HepG2 (cell line): ENCODE data around the gene KDM2B. TPM values are rescaled to one million over a fixed set of nuclear protein-coding genes. Genes with fewer than 3 reads are reported as not detected.

Experiments
- ARID4A ChIP-seq: sonication (generic); formaldehyde crosslinking; IDR thresholded peaks from 2 replicates; pipeline ENCODE4 v1.5.0; 2020; ENCODE audit warnings: mild to moderate bottlenecking, missing genetic modification reagents, borderline replicate concordance
- CCAR2 ChIP-seq: fragments of 200-400 bp; formaldehyde crosslinking; optimal IDR thresholded peaks from 2 replicates; pipeline ENCODE3; 2018; ENCODE audit warnings: low read depth, mild to moderate bottlenecking, low read length, moderate library complexity
- CREB1 ChIP-seq, 2 experiments: fragments of 450-650 bp in 1 of 2; IDR thresholded peaks; 2 replicates each; pipeline ENCODE4 v1.6.1; 2016 to 2017; ENCODE audit warnings: control low read depth in 1 of 2, mild to moderate bottlenecking in 1 of 2, missing compliant biosample characterization in 1 of 2, missing genetic modification characterization in 1 of 2
- KMT2B ChIP-seq: IDR thresholded peaks from 2 replicates; pipeline ENCODE4 v1.6.1; 2016; ENCODE audit warnings: missing genetic modification reagents, missing compliant biosample characterization
- MYNN ChIP-seq: sonication (generic); formaldehyde crosslinking; IDR thresholded peaks from 2 replicates; pipeline ENCODE4 v1.4.0; 2020; ENCODE audit warnings: mild to moderate bottlenecking, low read depth, missing genetic modification reagents
- PHB2 ChIP-seq: fragments of 450-650 bp; IDR thresholded peaks from 2 replicates; pipeline ENCODE4 v1.6.1; 2018; ENCODE audit not compliant: partially characterized antibody
- POLR2AphosphoS5 ChIP-seq: IDR thresholded peaks from 2 replicates; pipeline ENCODE4 v1.6.1; 2012; ENCODE audit warnings: low read depth, low read length
- PRPF4 ChIP-seq: fragments of 200-400 bp; formaldehyde crosslinking; IDR thresholded peaks from 2 replicates; pipeline ENCODE4 v1.6.1; 2016; ENCODE audit warnings: low read length, low read depth; ENCODE audit not compliant: poor library complexity, severe bottlenecking
- TRAFD1 ChIP-seq: sonication (generic); formaldehyde crosslinking; IDR thresholded peaks from 2 replicates; pipeline ENCODE4 v1.5.1; 2020; ENCODE audit warnings: missing genetic modification reagents, mild to moderate bottlenecking, borderline replicate concordance
- ZNF3 ChIP-seq: IDR thresholded peaks from 2 replicates; pipeline ENCODE4 v1.7.0; 2017; ENCODE audit warnings: inconsistent platforms
- ZNF597 ChIP-seq: sonication (generic); formaldehyde crosslinking; IDR thresholded peaks from 2 replicates; pipeline ENCODE4 v1.5.0; 2020; ENCODE audit warnings: missing genetic modification reagents
- ZNF883 ChIP-seq: sonication (generic); formaldehyde crosslinking; IDR thresholded peaks from 2 replicates; pipeline ENCODE4 v1.5.1; 2020; ENCODE audit warnings: mild to moderate bottlenecking, missing genetic modification reagents; ENCODE audit errors: not compliant biosample characterization
- polyA plus RNA-seq, 8 experiments: library from polyadenylated mRNA; depleted of rRNA in 3 of 8; stranded (reverse) in 7 of 8; unstranded in 1 of 8; fragments of >200 nt; fragmentation: Illumina TruSeq in 4 of 8; extraction: Trizol in 4 of 8; gene quantifications; 2 replicates each; pipeline versions ENCODE4 v1.2.1 to v1.2.3, GENCODE V29; 2011 to 2016; ENCODE audit warnings: low read depth in 4 of 8, missing spikeins in 1 of 8, mixed read lengths in 1 of 8; ENCODE audit not compliant: insufficient read depth in 1 of 8
- total RNA-seq, 5 experiments: library from RNA; depleted of rRNA; stranded (reverse); fragments of >200 nt; fragmentation: Illumina TruSeq; extraction: Trizol; gene quantifications; 2 replicates each; pipeline ENCODE4 v1.2.3, GENCODE V29; 2016; ENCODE audit warnings: low read depth in 1 of 5

The KDM2B gene
- total and polyA plus RNA-seq, 2 of the 13 experiments (the other 11 are each of a cell fraction or from before 2014, with no cell fraction given) = 17.5 to 26.1 TPM

DNA sequence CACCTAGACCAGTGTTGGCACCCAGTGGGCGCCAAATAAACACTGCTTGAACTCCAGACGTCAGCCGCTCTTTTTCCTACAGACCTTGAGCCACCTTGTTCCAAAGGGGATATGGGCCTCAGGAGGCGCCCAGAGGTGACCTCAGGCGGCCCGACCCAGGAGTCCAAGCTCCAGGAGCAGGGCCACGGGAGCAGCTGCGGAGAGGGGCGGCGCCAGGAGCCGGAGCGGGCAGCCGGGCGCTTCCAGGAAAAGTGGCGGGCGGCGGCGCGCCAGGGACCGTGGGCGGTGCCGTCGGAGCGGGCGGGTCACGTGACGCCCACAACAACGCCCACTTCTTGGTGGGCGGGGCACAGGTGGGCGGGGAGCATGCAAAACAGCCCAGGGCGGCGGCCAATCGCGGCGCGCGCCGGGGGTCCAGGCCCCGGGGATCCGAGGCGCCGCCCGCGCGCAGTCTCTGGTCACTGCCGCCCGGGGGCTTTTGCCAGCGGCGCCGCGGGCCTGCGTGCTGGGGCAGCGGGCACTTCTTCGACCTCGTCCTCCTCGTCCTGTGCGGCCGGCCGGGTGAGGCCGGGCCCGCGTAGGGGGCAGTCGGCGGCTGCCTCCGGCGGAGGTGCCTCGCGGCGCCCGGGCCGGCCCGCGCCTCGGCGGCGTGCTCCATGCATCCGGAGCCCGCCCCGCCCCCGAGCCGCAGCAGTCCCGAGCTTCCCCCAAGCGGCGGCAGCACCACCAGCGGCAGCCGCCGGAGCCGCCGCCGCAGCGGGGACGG is 45.4 kb upstream of the KDM2B start, which contains the start of gene ORAI1 (continued):
- no peak; the same call in 1 of the 2 replicates for TF ChIP-seq ARID4A (CRISPR knock-in tag)
- TF ChIP-seq TRAFD1 = no peak
- TF ChIP-seq POLR2AphosphoS5 = peak; percentile 71
- 0 out of 2 replicates have a peak, but pooled peaks have one; percentile 35 for TF ChIP-seq CREB1 (IDR thresholded peaks at IDR 0.05)
- no peak for TF ChIP-seq CREB1 (CRISPR knock-in tag; IDR thresholded peaks at IDR 0.05)
- TF ChIP-seq ZNF3 (CRISPR knock-in tag) = no peak
- no peak for TF ChIP-seq MYNN (CRISPR knock-in tag)
- 0 out of 2 replicates have a peak, but pooled peaks have one; percentile 29 for TF ChIP-seq KMT2B
- no peak for TF ChIP-seq ZNF597
- no peak for TF ChIP-seq ZNF883 (CRISPR knock-in tag)
- no peak for TF ChIP-seq PHB2
- TF ChIP-seq PRPF4 = no peak
- TF ChIP-seq CCAR2 = no peak
